ENCODE data around the gene KDM2B. TPM values are rescaled to one million over a fixed set of nuclear protein-coding genes. Genes with fewer than 3 reads are reported as not detected.

KDM2B gene
- total RNA-seq, 1 donor = 32.6 TPM

- Histone ChIP-seq H3K36me3 (ENCODE audit: insufficient read depth, low read length) (no peaks in the 10 kb centered on the region), H3K4me2 (ENCODE audit: insufficient read depth, low read length) (no peak overlapping the region), H4K20me1 (ENCODE audit: insufficient read depth, low read length) (no peaks in the 10 kb centered on the region), H3K27ac (ENCODE audit: low read depth, low read length) (no peak overlapping the region), H3K27me3 (ENCODE audit: insufficient read depth, low read length) (no peaks in the 10 kb centered on the region), H3K4me3 (ENCODE audit: insufficient read depth, low read length) (no peak overlapping the region), H2AFZ (ENCODE audit: low read length) (no peak overlapping the region), H3K4me1 (ENCODE audit: insufficient read depth, low read length) (no peaks in the 10 kb centered on the region), H3K79me2 (ENCODE audit: insufficient read depth, low read length) (no peaks in the 10 kb centered on the region), H3K9me3 (ENCODE audit: low read depth, low read length) (no peaks in the 10 kb centered on the region)
- no peak for DNase-seq (ENCODE audit: insufficient read length, low spot score, missing footprints)
- TF ChIP-seq CTCF (IDR thresholded peaks at IDR 0.05; ENCODE audit: extremely low read depth, low read depth, low read length) = no peak
These were observed 65.2 kb downstream of the KDM2B start for GRCh38 chr12:121515615-121516014.

GRCh38 chr12:121514184-121514742 is 66.6 kb downstream of the KDM2B start:
- Histone ChIP-seq H3K79me2 (ENCODE audit: insufficient read depth, low read length) (no peaks in the 10 kb centered on the region), H4K20me1 (ENCODE audit: insufficient read depth, low read length) (no peaks in the 10 kb centered on the region), H3K4me1 (ENCODE audit: insufficient read depth, low read length) (no peaks in the 10 kb centered on the region), H3K9me3 (ENCODE audit: low read depth, low read length) (no peaks in the 10 kb centered on the region), H3K36me3 (ENCODE audit: insufficient read depth, low read length) (no peaks in the 10 kb centered on the region), H2AFZ (ENCODE audit: low read length) (no peak overlapping the region), H3K4me3 (ENCODE audit: insufficient read depth, low read length) (no peak overlapping the region), H3K27me3 (ENCODE audit: insufficient read depth, low read length) (no peaks in the 10 kb centered on the region), H3K4me2 (ENCODE audit: insufficient read depth, low read length) (no peak overlapping the region), H3K27ac (ENCODE audit: low read depth, low read length) (no peak overlapping the region)
- no peak for TF ChIP-seq CTCF (IDR thresholded peaks at IDR 0.05; ENCODE audit: extremely low read depth, low read depth, low read length)
- no peak for DNase-seq (ENCODE audit: insufficient read length, low spot score, missing footprints)

- Histone ChIP-seq H3K79me2 (ENCODE audit: insufficient read depth, low read length) (no peaks in the 10 kb centered on the region), H3K4me3 (ENCODE audit: insufficient read depth, low read length) (no peak overlapping the region), H2AFZ (ENCODE audit: low read length) (no peak overlapping the region), H4K20me1 (ENCODE audit: insufficient read depth, low read length) (no peaks in the 10 kb centered on the region), H3K27me3 (ENCODE audit: insufficient read depth, low read length) (no peaks in the 10 kb centered on the region), H3K4me2 (ENCODE audit: insufficient read depth, low read length) (no peak overlapping the region), H3K4me1 (ENCODE audit: insufficient read depth, low read length) (no peaks in the 10 kb centered on the region), H3K9me3 (ENCODE audit: low read depth, low read length) (no peaks in the 10 kb centered on the region), H3K36me3 (ENCODE audit: insufficient read depth, low read length) (peaks cover under 1% of the 10 kb centered on the region), H3K27ac (ENCODE audit: low read depth, low read length) (no peak overlapping the region)
- no peak for DNase-seq (ENCODE audit: insufficient read length, low spot score, missing footprints)
- TF ChIP-seq CTCF (IDR thresholded peaks at IDR 0.05; ENCODE audit: extremely low read depth, low read depth, low read length) = no peak
These were observed 67.2 kb downstream of the KDM2B start for GRCh38 chr12:121513464-121514183.

- no peak overlapping the region for H3K27ac ChIP-seq (ENCODE audit: low read depth, low read length)
- TF ChIP-seq CTCF (IDR thresholded peaks at IDR 0.05; ENCODE audit: extremely low read depth, low read depth, low read length) = no peak
- no peaks in the 10 kb centered on the region for H3K79me2 ChIP-seq (ENCODE audit: insufficient read depth, low read length)
- H3K4me1 ChIP-seq (ENCODE audit: insufficient read depth, low read length) = no peaks in the 10 kb centered on the region
- no peak for DNase-seq (ENCODE audit: insufficient read length, low spot score, missing footprints)
- H3K4me3 ChIP-seq (ENCODE audit: insufficient read depth, low read length) = no peak overlapping the region
- H3K9me3 ChIP-seq (ENCODE audit: low read depth, low read length) = no peaks in the 10 kb centered on the region
- H3K36me3 ChIP-seq (ENCODE audit: insufficient read depth, low read length) = peaks cover 5% of the 10 kb centered on the region
- no peak overlapping the region for H2AFZ ChIP-seq (ENCODE audit: low read length)
- H4K20me1 ChIP-seq (ENCODE audit: insufficient read depth, low read length) = no peaks in the 10 kb centered on the region
- no peak overlapping the region for H3K4me2 ChIP-seq (ENCODE audit: insufficient read depth, low read length)
- H3K27me3 ChIP-seq (ENCODE audit: insufficient read depth, low read length) = no peaks in the 10 kb centered on the region
These were observed 68.3 kb downstream of the KDM2B start for GRCh38 chr12:121512561-121512960.

Measured in osteoblast (primary cell).